A673 (cell line): ENCODE results near the gene CLCNKA.

ENCODE experiments used
- EZH2 ChIP-seq: fragments of 200-600 bp; sonication (generic); IDR thresholded peaks from 2 replicates; pipeline ENCODE4 v1.6.1; 2017; ENCODE audit warnings: borderline replicate concordance, low read depth, mild to moderate bottlenecking, mixed read lengths, antibody characterized with exemption, low read length; ENCODE audit not compliant: poor library complexity, severe bottlenecking
- TF ChIP-seq, protein P1 (sequence below): fragments of 300-800, 200-600 bp; sonication (generic); conservative IDR thresholded peaks from 2 replicates; pipeline ENCODE4 v1.5.1; 2017; ENCODE audit warnings: low read depth, mild to moderate bottlenecking, antibody characterized with exemption, low read length, moderate library complexity, mixed read lengths

DNA sequence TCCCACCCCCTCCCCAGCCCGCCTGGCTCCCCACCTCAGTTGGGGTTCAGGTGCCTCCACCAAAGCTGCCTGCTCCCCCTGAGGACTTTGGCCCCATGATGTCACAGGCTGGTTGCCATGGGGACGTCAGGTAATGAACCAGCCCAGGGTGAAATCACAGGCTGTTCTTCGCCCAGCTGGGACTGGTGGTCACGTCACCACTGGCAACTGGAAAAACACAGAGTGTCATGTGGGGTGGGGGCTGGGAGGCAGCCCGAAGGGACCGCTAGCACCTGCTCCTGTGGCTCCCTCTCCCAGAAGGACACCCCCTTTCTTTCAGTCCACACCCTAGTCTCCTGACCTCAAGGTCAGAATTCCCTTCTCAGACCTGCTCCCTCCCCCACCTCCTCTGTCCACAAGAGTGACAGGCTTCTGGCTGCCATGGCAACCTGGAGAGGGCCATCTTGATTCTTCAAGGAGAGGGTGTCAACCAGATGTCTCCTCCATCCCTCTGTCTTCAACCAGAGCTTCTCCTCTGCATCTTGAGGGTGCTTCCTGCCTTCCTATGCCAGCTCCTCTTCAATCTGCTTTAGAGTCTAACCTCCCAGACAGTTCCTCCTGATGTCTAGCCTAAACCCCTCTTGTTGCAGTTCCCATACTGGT lies 45.4 kb downstream of the CLCNKA start:
- TF ChIP-seq EZH2, result no peak
- TF ChIP-seq, protein P1, sequence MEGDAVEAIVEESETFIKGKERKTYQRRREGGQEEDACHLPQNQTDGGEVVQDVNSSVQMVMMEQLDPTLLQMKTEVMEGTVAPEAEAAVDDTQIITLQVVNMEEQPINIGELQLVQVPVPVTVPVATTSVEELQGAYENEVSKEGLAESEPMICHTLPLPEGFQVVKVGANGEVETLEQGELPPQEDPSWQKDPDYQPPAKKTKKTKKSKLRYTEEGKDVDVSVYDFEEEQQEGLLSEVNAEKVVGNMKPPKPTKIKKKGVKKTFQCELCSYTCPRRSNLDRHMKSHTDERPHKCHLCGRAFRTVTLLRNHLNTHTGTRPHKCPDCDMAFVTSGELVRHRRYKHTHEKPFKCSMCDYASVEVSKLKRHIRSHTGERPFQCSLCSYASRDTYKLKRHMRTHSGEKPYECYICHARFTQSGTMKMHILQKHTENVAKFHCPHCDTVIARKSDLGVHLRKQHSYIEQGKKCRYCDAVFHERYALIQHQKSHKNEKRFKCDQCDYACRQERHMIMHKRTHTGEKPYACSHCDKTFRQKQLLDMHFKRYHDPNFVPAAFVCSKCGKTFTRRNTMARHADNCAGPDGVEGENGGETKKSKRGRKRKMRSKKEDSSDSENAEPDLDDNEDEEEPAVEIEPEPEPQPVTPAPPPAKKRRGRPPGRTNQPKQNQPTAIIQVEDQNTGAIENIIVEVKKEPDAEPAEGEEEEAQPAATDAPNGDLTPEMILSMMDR, result no peak
